ENCODE data around the gene IMPG1.

IMPG1 gene

GRCh38 chr6:76003686-76004085 lies 68.8 kb downstream of the IMPG1 start:
- no peak overlapping the region for H3K27ac ChIP-seq (ENCODE audit: low read depth, low read length)
- H3K9ac ChIP-seq (ENCODE audit: low read length in 5 of 5): no peak overlapping the region
- no peak overlapping the region for H3K4me3 ChIP-seq (ENCODE audit: low read depth in 1 of 5, low read length in 5 of 5)
- no peaks in the 10 kb centered on the region for H3K9me3 ChIP-seq (ENCODE audit: control insufficient read depth in 5 of 5, low read length in 5 of 5)
- H3K27me3 ChIP-seq (ENCODE audit: control insufficient read depth in 5 of 5, insufficient read depth in 4 of 5, low read length in 5 of 5): no peaks in the 10 kb centered on the region
- H3K4me1 ChIP-seq (ENCODE audit: control insufficient read depth in 5 of 5, insufficient read depth in 5 of 5, low read length in 5 of 5): no peaks in the 10 kb centered on the region
- H3K36me3 ChIP-seq (ENCODE audit: control insufficient read depth in 5 of 5, insufficient read depth in 5 of 5, low read length in 5 of 5): no peaks in the 10 kb centered on the region

GRCh38 chr6:76003113-76003512 lies 69.3 kb downstream of the IMPG1 start:
- Histone ChIP-seq H3K9me3 (ENCODE audit: control insufficient read depth in 5 of 5, low read length in 5 of 5) (no peaks in the 10 kb centered on the region), H3K4me3 (ENCODE audit: low read depth in 1 of 5, low read length in 5 of 5) (no peak overlapping the region), H3K36me3 (ENCODE audit: control insufficient read depth in 5 of 5, insufficient read depth in 5 of 5, low read length in 5 of 5) (no peaks in the 10 kb centered on the region), H3K9ac (ENCODE audit: low read length in 5 of 5) (no peak overlapping the region), H3K27ac (ENCODE audit: low read depth, low read length) (no peak overlapping the region), H3K4me1 (ENCODE audit: control insufficient read depth in 5 of 5, insufficient read depth in 5 of 5, low read length in 5 of 5) (no peaks in the 10 kb centered on the region), H3K27me3 (ENCODE audit: control insufficient read depth in 5 of 5, insufficient read depth in 4 of 5, low read length in 5 of 5) (no peaks in the 10 kb centered on the region)

GRCh38 chr6:76000629-76001028 lies 71.8 kb downstream of the IMPG1 start:
- Histone ChIP-seq H3K27me3 (ENCODE audit: control insufficient read depth in 5 of 5, insufficient read depth in 4 of 5, low read length in 5 of 5) (no peaks in the 10 kb centered on the region), H3K27ac (ENCODE audit: low read depth, low read length) (no peak overlapping the region), H3K36me3 (ENCODE audit: control insufficient read depth in 5 of 5, insufficient read depth in 5 of 5, low read length in 5 of 5) (no peaks in the 10 kb centered on the region), H3K4me3 (ENCODE audit: low read depth in 1 of 5, low read length in 5 of 5) (no peak overlapping the region), H3K9me3 (ENCODE audit: control insufficient read depth in 5 of 5, low read length in 5 of 5) (no peaks in the 10 kb centered on the region), H3K9ac (ENCODE audit: low read length in 5 of 5) (no peak overlapping the region), H3K4me1 (ENCODE audit: control insufficient read depth in 5 of 5, insufficient read depth in 5 of 5, low read length in 5 of 5) (peaks cover 0 to 7% (median 0%) of the 10 kb centered on the region in 5 donors)

GRCh38 chr6:75997696-75998095 lies 74.8 kb downstream of the IMPG1 start:
- Histone ChIP-seq H3K36me3 (ENCODE audit: control insufficient read depth in 5 of 5, insufficient read depth in 5 of 5, low read length in 5 of 5) (no peaks in the 10 kb centered on the region), H3K27ac (ENCODE audit: low read depth, low read length) (no peak overlapping the region), H3K4me3 (ENCODE audit: low read depth in 1 of 5, low read length in 5 of 5) (no peak overlapping the region), H3K9me3 (ENCODE audit: control insufficient read depth in 5 of 5, low read length in 5 of 5) (no peaks in the 10 kb centered on the region), H3K4me1 (ENCODE audit: control insufficient read depth in 5 of 5, insufficient read depth in 5 of 5, low read length in 5 of 5) (peaks cover 0 to 7% (median 0%) of the 10 kb centered on the region in 5 donors), H3K27me3 (ENCODE audit: control insufficient read depth in 5 of 5, insufficient read depth in 4 of 5, low read length in 5 of 5) (no peaks in the 10 kb centered on the region), H3K9ac (ENCODE audit: low read length in 5 of 5) (no peak overlapping the region)

GRCh38 chr6:75993236-75994162 lies 79.0 kb downstream of the IMPG1 start:
- no peak overlapping the region for H3K27ac ChIP-seq (ENCODE audit: low read depth, low read length)
- no peaks in the 10 kb centered on the region for H3K9me3 ChIP-seq (ENCODE audit: control insufficient read depth in 5 of 5, low read length in 5 of 5)
- no peaks in the 10 kb centered on the region for H3K36me3 ChIP-seq (ENCODE audit: control insufficient read depth in 5 of 5, insufficient read depth in 5 of 5, low read length in 5 of 5)
- peaks cover 0 to 7% (median 0%) of the 10 kb centered on the region in 5 donors for H3K4me1 ChIP-seq (ENCODE audit: control insufficient read depth in 5 of 5, insufficient read depth in 5 of 5, low read length in 5 of 5)
- no peaks in the 10 kb centered on the region for H3K27me3 ChIP-seq (ENCODE audit: control insufficient read depth in 5 of 5, insufficient read depth in 4 of 5, low read length in 5 of 5)
- no peak overlapping the region for H3K4me3 ChIP-seq (ENCODE audit: low read depth in 1 of 5, low read length in 5 of 5)
- no peak overlapping the region for H3K9ac ChIP-seq (ENCODE audit: low read length in 5 of 5)

GRCh38 chr6:75991941-75992340 lies 80.5 kb downstream of the IMPG1 start:
- Histone ChIP-seq H3K36me3 (ENCODE audit: control insufficient read depth in 5 of 5, insufficient read depth in 5 of 5, low read length in 5 of 5) (no peaks in the 10 kb centered on the region), H3K4me3 (ENCODE audit: low read depth in 1 of 5, low read length in 5 of 5) (no peak overlapping the region), H3K9me3 (ENCODE audit: control insufficient read depth in 5 of 5, low read length in 5 of 5) (no peaks in the 10 kb centered on the region), H3K27me3 (ENCODE audit: control insufficient read depth in 5 of 5, insufficient read depth in 4 of 5, low read length in 5 of 5) (no peaks in the 10 kb centered on the region), H3K27ac (ENCODE audit: low read depth, low read length) (no peak overlapping the region), H3K4me1 (ENCODE audit: control insufficient read depth in 5 of 5, insufficient read depth in 5 of 5, low read length in 5 of 5) (no peaks in the 10 kb centered on the region), H3K9ac (ENCODE audit: low read length in 5 of 5) (no peak overlapping the region)

GRCh38 chr6:75986935-75987334 lies 85.5 kb downstream of the IMPG1 start:
- H3K36me3 ChIP-seq (ENCODE audit: control insufficient read depth in 5 of 5, insufficient read depth in 5 of 5, low read length in 5 of 5): no peaks in the 10 kb centered on the region
- H3K4me3 ChIP-seq (ENCODE audit: low read depth in 1 of 5, low read length in 5 of 5): no peak overlapping the region

GRCh38 chr6:75975904-75976303 lies 96.6 kb downstream of the IMPG1 start:
- Histone ChIP-seq H3K27ac (ENCODE audit: low read depth, low read length) (no peak overlapping the region), H3K4me3 (ENCODE audit: low read depth in 1 of 5, low read length in 5 of 5) (no peak overlapping the region), H3K36me3 (ENCODE audit: control insufficient read depth in 5 of 5, insufficient read depth in 5 of 5, low read length in 5 of 5) (no peaks in the 10 kb centered on the region), H3K4me1 (ENCODE audit: control insufficient read depth in 5 of 5, insufficient read depth in 5 of 5, low read length in 5 of 5) (no peaks in the 10 kb centered on the region), H3K9ac (ENCODE audit: low read length in 5 of 5) (no peak overlapping the region), H3K27me3 (ENCODE audit: control insufficient read depth in 5 of 5, insufficient read depth in 4 of 5, low read length in 5 of 5) (no peaks in the 10 kb centered on the region), H3K9me3 (ENCODE audit: control insufficient read depth in 5 of 5, low read length in 5 of 5) (no peaks in the 10 kb centered on the region)

More at GRCh38 chr6:75986935-75987334, 85.5 kb downstream of the IMPG1 start:
- Histone ChIP-seq H3K27me3 (ENCODE audit: control insufficient read depth in 5 of 5, insufficient read depth in 4 of 5, low read length in 5 of 5) (no peaks in the 10 kb centered on the region), H3K4me1 (ENCODE audit: control insufficient read depth in 5 of 5, insufficient read depth in 5 of 5, low read length in 5 of 5) (no peaks in the 10 kb centered on the region), H3K27ac (ENCODE audit: low read depth, low read length) (no peak overlapping the region), H3K9ac (ENCODE audit: low read length in 5 of 5) (no peak overlapping the region), H3K9me3 (ENCODE audit: control insufficient read depth in 5 of 5, low read length in 5 of 5) (no peaks in the 10 kb centered on the region)

- H3K9ac ChIP-seq (ENCODE audit: low read length in 5 of 5): no peak overlapping the region
- no peaks in the 10 kb centered on the region for H3K36me3 ChIP-seq (ENCODE audit: control insufficient read depth in 5 of 5, insufficient read depth in 5 of 5, low read length in 5 of 5)
- no peak overlapping the region for H3K27ac ChIP-seq (ENCODE audit: low read depth, low read length)
- no peaks in the 10 kb centered on the region for H3K27me3 ChIP-seq (ENCODE audit: control insufficient read depth in 5 of 5, insufficient read depth in 4 of 5, low read length in 5 of 5)
- no peak overlapping the region for H3K4me3 ChIP-seq (ENCODE audit: low read depth in 1 of 5, low read length in 5 of 5)
- H3K4me1 ChIP-seq (ENCODE audit: control insufficient read depth in 5 of 5, insufficient read depth in 5 of 5, low read length in 5 of 5): no peaks in the 10 kb centered on the region
- H3K9me3 ChIP-seq (ENCODE audit: control insufficient read depth in 5 of 5, low read length in 5 of 5): no peaks in the 10 kb centered on the region
Measured at GRCh38 chr6:75970093-75970492, 102.4 kb downstream of the IMPG1 start.

GRCh38 chr6:75968143-75968542 lies 104.3 kb downstream of the IMPG1 start:
- H3K4me1 ChIP-seq (ENCODE audit: control insufficient read depth in 5 of 5, insufficient read depth in 5 of 5, low read length in 5 of 5): no peaks in the 10 kb centered on the region
- H3K4me3 ChIP-seq (ENCODE audit: low read depth in 1 of 5, low read length in 5 of 5): no peak overlapping the region
- H3K9ac ChIP-seq (ENCODE audit: low read length in 5 of 5): no peak overlapping the region
- H3K27ac ChIP-seq (ENCODE audit: low read depth, low read length): no peak overlapping the region
- no peaks in the 10 kb centered on the region for H3K9me3 ChIP-seq (ENCODE audit: control insufficient read depth in 5 of 5, low read length in 5 of 5)
- H3K27me3 ChIP-seq (ENCODE audit: control insufficient read depth in 5 of 5, insufficient read depth in 4 of 5, low read length in 5 of 5): no peaks in the 10 kb centered on the region
- no peaks in the 10 kb centered on the region for H3K36me3 ChIP-seq (ENCODE audit: control insufficient read depth in 5 of 5, insufficient read depth in 5 of 5, low read length in 5 of 5)

Measured in subcutaneous abdominal adipose tissue (tissue), 5 donors.